Spleen (tissue), 11 donors: ENCODE results near the gene CREB3. TPM values are rescaled to one million over a fixed set of nuclear protein-coding genes. Genes with fewer than 3 reads are reported as not detected.

ENCODE experiments used
- DNase-seq: peaks from one replicate; pipeline ENCODE4 v3.0.0-alpha.2; 2020
- H3K27ac ChIP-seq, 8 donors: fragments of 200-600 bp; sonication (generic) in 7 of 8; 1 replicate in 4 of 8; 2 replicates in 4 of 8; pipeline versions ENCODE4 v1.5.0 to v1.8.0; 2016 to 2021; ENCODE audit warnings: inconsistent platforms in 4 of 8, mild to moderate bottlenecking in 4 of 8, moderate library complexity in 1 of 8
- H3K27me3 ChIP-seq, 7 donors: fragments of 200-600 bp; sonication (generic) in 6 of 7; replicated peaks in 1 of 7; 1 replicate in 4 of 7; 2 replicates in 3 of 7; pipeline versions ENCODE4 v1.5.0 to v1.8.0; 2016 to 2021; ENCODE audit warnings: inconsistent platforms in 3 of 7, mild to moderate bottlenecking in 1 of 7
- H3K36me3 ChIP-seq, 6 donors: fragments of 200-600 bp; sonication (generic) in 5 of 6; 1 replicate in 4 of 6; 2 replicates in 2 of 6; pipeline versions ENCODE4 v1.5.0 to v1.8.0; 2016 to 2021; ENCODE audit warnings: inconsistent platforms in 2 of 6
- H3K4me1 ChIP-seq, 6 donors: fragments of 200-600 bp; sonication (generic) in 5 of 6; 1 replicate in 3 of 6; 2 replicates in 3 of 6; pipeline versions ENCODE4 v1.5.0 to v1.8.0; 2016 to 2021; ENCODE audit warnings: inconsistent platforms in 3 of 6
- H3K4me3 ChIP-seq, 8 donors: fragments of 200-600 bp; sonication (generic) in 7 of 8; 1 replicate in 4 of 8; 2 replicates in 4 of 8; pipeline versions ENCODE4 v1.5.0 to v1.8.0; 2016 to 2021; ENCODE audit warnings: inconsistent platforms in 4 of 8, mild to moderate bottlenecking in 4 of 8, moderate library complexity in 2 of 8
- H3K9me3 ChIP-seq, 8 donors: fragments of 200-600 bp; sonication (generic) in 7 of 8; 1 replicate in 4 of 8; 2 replicates in 4 of 8; pipeline versions ENCODE4 v1.5.0 to v1.8.0; 2016 to 2021; ENCODE audit warnings: inconsistent platforms in 4 of 8
- CTCF ChIP-seq, 11 experiments: fragments of 200-600 bp in 7 of 11; fragments of 450-650 bp in 4 of 11; sonication (generic) in 4 of 11; IDR thresholded peaks in 8 of 11; conservative IDR thresholded peaks in 3 of 11; 1 replicate in 7 of 11; 2 replicates in 4 of 11; pipeline versions ENCODE4 v1.4.0 to v1.8.0; 2016 to 2021; ENCODE audit warnings: antibody characterized with exemption in 11 of 11, inconsistent platforms in 4 of 11, mild to moderate bottlenecking in 1 of 11
- POLR2A ChIP-seq, 3 donors: fragments of 450-650 bp; IDR thresholded peaks; one replicate each; pipeline ENCODE4 v1.5.1; 2017; ENCODE audit warnings: antibody characterized with exemption in 3 of 3, mild to moderate bottlenecking in 1 of 3
- POLR2AphosphoS5 ChIP-seq, 3 donors: sonication (generic); formaldehyde crosslinking; IDR thresholded peaks; one replicate each; pipeline ENCODE4 v1.5.1; 2017; ENCODE audit warnings: antibody characterized with exemption in 3 of 3
- WGBS, 5 donors: extraction: QIAGEN DNeasy Blood & Tissue Kit in 3 of 5; methylation state at CpG; one replicate each; pipeline versions ENCODE4 v1.1.5 to v1.1.7; 2013 to 2018; 5-methylcytosine and 5-hydroxymethylcytosine counted together
- intact Hi-C: fragments of 100-400 bp; cut with DNase I; formaldehyde crosslinking; loops from one replicate; pipeline ENCODE4 v1.15.0; 2023; ENCODE audit warnings: low total_unique reads
- polyA plus RNA-seq, 3 donors: library from polyadenylated mRNA; stranded (reverse); fragments of 200-250 nt; gene quantifications; one replicate each; pipeline ENCODE4 v1.2.1, GENCODE V29; 2013
- total RNA-seq, 7 donors: library from RNA; depleted of rRNA in 3 of 7; stranded (reverse); fragments of >200 nt in 3 of 7; fragmentation: NEBNext Ultra II Directional in 4 of 7; extraction: Animal tissue kit (Norgen Biotek cat#: 25700) in 4 of 7; gene quantifications; one replicate each; pipeline versions ENCODE4 v1.1.0 to v1.2.1, GENCODE V29; 2016 to 2021
- donor health status: healthy with polysubstance abuse.
- donor health status: DM: no; HTN: no; CAD: no; lungs with moderate emphysema.
- donor health status: DM: no; HTN: no; CAD: no.
- donor health status: Bipolar disorder and iron deficiency.
- donor health status: healthy.
- donor health status: DM: no; HTN: no; CAD: no.
- donor health status: DM: yes; HTN: yes; CAD: no.

CREB3 gene
- total and polyA plus RNA-seq, 10 donors = 14.7 to 35.9 (median 25.7) TPM

DNA sequence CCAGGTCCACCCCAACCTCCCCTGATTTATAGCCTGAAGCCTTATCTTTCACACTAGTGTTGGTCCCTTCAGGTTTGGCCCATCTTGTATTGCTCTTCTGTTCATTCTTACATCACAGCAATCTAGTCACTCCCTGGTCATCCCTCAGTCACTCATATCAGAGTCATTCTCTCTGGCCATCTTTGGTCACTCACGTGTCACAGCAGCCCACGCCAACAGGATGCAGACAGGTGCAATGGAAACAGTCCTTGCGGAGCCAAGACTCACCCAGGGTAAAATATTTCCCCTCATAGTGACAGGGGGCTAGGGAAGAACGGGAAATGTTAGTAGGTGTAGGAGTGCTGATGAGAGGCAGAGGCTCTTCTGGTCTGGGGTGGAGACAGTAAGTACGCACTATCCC is 21.0 kb downstream of the CREB3 start:
- intact Hi-C loops = no loop called here
- Histone ChIP-seq H3K27me3 (no peaks in the 10 kb centered on the region), H3K9me3 (no peaks in the 10 kb centered on the region), H3K4me1 (peaks cover 24 to 67% (median 42%) of the 10 kb centered on the region in 6 donors), H3K27ac (no peak overlapping the region), H3K36me3 (peaks cover 0 to 53% (median 40%) of the 10 kb centered on the region in 6 donors), H3K4me3 (no peak overlapping the region)
- 91 to 98% (median 95%) methylated on average over 5 of the region's 5 CpGs for WGBS, 5 donors
- no peak for TF ChIP-seq POLR2AphosphoS5 (IDR thresholded peaks at IDR 0.05)
- no peak for TF ChIP-seq POLR2A (IDR thresholded peaks at IDR 0.05)
- TF ChIP-seq CTCF (IDR thresholded peaks at IDR 0.05 in 8 of 11, conservative IDR thresholded peaks at IDR 0.05 in 3 of 11) = no peak
- no peak for DNase-seq

DNA sequence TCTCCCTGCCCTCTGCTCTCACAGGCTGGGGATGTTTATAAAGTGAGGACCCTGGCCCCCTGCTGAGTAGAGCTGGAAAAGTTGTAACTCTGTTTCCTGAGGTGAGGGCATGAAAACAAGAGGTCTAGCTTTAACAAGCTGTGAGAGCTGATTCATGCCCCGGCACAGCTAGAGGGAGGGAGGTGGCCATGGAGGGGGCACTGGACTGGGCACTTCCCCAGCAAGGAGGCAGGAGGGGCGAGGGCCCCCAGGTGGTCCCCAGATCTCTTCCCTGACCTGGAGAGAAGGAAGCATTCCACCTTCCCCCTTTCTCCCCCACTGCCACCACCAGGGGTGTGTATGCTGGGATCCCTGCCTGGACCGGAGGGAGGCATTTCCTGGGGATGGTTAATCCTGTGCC is 21.8 kb downstream of the CREB3 start, which contains the start of gene MSMP:
Gene MSMP, minus strand, starts transcription at position 13 of the 400 bp plus-strand sequence. CDS start 147 bp downstream, outside the sequence.
- Histone ChIP-seq H3K27me3 (no peaks in the 10 kb centered on the region), H3K4me3 (no peak within 1 kb of the TSS), H3K9me3 (no peaks in the 10 kb centered on the region), H3K4me1 (peaks cover 31 to 73% (median 48%) of the 10 kb centered on the region in 6 donors), H3K36me3 (peaks cover 0 to 53% (median 40%) of the 10 kb centered on the region in 6 donors), H3K27ac (peak within 1 kb of the TSS in 1 of 8 donors; percentile 96)
- no peak for DNase-seq
- intact Hi-C loops = no loop called here
- TF ChIP-seq CTCF (IDR thresholded peaks at IDR 0.05 in 8 of 11, conservative IDR thresholded peaks at IDR 0.05 in 3 of 11) (no peak), POLR2A (IDR thresholded peaks at IDR 0.05) (no peak), POLR2AphosphoS5 (IDR thresholded peaks at IDR 0.05) (no peak)
- 51 to 61% (median 58%) methylated on average over 2 to 3 of the region's 3 CpGs for WGBS, 5 donors

DNA sequence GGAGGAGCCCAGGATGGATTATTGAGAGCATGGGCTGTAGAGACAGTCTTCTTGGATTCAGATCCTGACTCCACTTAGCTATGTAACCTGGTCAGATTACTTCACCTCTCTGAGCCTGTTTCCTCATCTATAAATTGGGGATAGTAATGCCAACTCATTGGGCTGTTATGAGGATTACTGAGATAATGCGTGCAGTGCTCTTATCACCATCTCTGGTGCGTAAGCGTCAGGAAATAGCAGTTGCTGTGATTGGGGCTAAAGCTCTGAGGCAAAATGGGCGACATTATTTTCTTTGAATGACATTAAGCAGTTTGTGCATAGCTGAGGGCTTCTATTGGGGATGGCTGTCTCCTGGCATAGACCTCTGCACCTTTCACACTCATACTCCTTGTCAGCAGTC is 22.6 kb downstream of the CREB3 start:
- peaks cover 28 to 73% (median 42%) of the 10 kb centered on the region in 6 donors for H3K4me1 ChIP-seq
- H3K27me3 ChIP-seq = no peaks in the 10 kb centered on the region
- intact Hi-C loops = no loop called here
- no peaks in the 10 kb centered on the region for H3K9me3 ChIP-seq
- TF ChIP-seq CTCF (IDR thresholded peaks at IDR 0.05 in 8 of 11, conservative IDR thresholded peaks at IDR 0.05 in 3 of 11) (no peak), POLR2AphosphoS5 (IDR thresholded peaks at IDR 0.05) (no peak), POLR2A (IDR thresholded peaks at IDR 0.05) (no peak)
- H3K27ac ChIP-seq = peak overlapping the region in 1 of 8 donors; percentile 96
- peaks cover 0 to 53% (median 40%) of the 10 kb centered on the region in 6 donors for H3K36me3 ChIP-seq
- H3K4me3 ChIP-seq = no peak overlapping the region
- no peak for DNase-seq
- WGBS, 5 donors = 89 to 97% (median 95%) methylated on average over 4 of the region's 4 CpGs

DNA sequence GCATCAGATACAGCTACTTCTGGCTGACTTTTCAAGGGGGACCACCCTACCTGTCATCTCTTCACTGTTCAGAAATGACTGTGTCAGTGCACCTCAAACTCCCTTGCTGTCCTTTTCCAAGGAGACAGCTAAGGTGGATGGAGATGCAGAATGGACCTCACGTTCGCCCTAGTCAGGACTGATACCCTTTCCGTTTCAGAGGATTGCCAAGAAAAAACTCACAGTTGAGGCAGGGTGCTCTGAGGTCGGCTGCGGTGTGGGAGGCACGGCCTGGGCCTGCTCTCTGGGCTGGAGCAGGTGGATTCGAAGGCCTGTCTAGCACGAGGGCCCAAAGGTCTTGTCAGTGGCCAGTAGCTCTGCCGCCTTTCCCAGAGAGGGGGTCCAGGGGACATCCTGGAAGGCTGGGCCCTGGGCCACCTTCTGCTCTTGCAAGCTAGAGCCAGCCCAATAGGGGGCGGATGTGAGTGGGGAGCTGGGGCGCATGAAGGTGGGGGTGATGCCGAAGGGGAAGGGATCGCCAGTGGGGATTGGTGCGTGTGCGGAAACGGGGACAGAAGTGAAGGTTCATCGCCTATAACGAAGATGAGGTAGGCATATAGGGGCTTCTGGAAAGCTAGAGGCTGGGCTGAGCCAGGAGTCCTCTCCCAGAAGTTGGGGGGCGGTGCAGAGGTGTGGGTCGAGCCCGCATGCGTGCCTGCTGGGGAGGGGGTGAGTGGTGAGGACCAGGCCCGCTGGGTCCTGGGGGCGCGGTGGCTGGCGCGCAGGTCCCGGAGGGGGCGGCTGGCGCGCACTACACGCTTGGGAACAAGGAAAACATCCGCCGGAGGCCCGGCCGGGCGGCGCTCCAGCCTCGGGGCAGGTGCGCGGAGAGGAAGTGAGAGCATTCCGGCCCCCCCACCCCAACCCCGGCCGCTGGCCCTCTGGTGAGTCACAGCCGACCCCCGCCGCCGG is 24.1 kb downstream of the CREB3 start:
- peaks cover 0 to 41% (median 30%) of the 10 kb centered on the region in 6 donors for H3K36me3 ChIP-seq
- peak overlapping the region; percentile 83 to 96 (median 90) for H3K27ac ChIP-seq
- peak; percentile 95 for DNase-seq
- TF ChIP-seq POLR2AphosphoS5 (IDR thresholded peaks at IDR 0.05) (peak; percentile 66 to 86 (median 78)), POLR2A (IDR thresholded peaks at IDR 0.05) (no peak), CTCF (IDR thresholded peaks at IDR 0.05 in 8 of 11, conservative IDR thresholded peaks at IDR 0.05 in 3 of 11) (peak; percentile 49 to 78 (median 68))
- intact Hi-C loops = no loop called here
- 6 to 12% (median 8%) methylated on average over 27 to 48 of the region's 48 CpGs for WGBS, 5 donors
- H3K9me3 ChIP-seq = no peaks in the 10 kb centered on the region
- H3K4me3 ChIP-seq = peak overlapping the region; percentile 41 to 75 (median 64)
- H3K4me1 ChIP-seq = peaks cover 24 to 69% (median 34%) of the 10 kb centered on the region in 6 donors
- no peaks in the 10 kb centered on the region for H3K27me3 ChIP-seq
